Measurements from ENCODE around the gene PLA2G2E. TPM values are rescaled to one million over a fixed set of nuclear protein-coding genes. Genes with fewer than 3 reads are reported as not detected.

PLA2G2E gene
- not detected in 2 replicates for total RNA-seq

GRCh38 chr1:19923137-19923952 lies at the start of gene PLA2G2E:
TSS of gene PLA2G2E (minus strand) at chr1:19923617. CDS start at chr1:19923559, 58 bp downstream.

DNA sequence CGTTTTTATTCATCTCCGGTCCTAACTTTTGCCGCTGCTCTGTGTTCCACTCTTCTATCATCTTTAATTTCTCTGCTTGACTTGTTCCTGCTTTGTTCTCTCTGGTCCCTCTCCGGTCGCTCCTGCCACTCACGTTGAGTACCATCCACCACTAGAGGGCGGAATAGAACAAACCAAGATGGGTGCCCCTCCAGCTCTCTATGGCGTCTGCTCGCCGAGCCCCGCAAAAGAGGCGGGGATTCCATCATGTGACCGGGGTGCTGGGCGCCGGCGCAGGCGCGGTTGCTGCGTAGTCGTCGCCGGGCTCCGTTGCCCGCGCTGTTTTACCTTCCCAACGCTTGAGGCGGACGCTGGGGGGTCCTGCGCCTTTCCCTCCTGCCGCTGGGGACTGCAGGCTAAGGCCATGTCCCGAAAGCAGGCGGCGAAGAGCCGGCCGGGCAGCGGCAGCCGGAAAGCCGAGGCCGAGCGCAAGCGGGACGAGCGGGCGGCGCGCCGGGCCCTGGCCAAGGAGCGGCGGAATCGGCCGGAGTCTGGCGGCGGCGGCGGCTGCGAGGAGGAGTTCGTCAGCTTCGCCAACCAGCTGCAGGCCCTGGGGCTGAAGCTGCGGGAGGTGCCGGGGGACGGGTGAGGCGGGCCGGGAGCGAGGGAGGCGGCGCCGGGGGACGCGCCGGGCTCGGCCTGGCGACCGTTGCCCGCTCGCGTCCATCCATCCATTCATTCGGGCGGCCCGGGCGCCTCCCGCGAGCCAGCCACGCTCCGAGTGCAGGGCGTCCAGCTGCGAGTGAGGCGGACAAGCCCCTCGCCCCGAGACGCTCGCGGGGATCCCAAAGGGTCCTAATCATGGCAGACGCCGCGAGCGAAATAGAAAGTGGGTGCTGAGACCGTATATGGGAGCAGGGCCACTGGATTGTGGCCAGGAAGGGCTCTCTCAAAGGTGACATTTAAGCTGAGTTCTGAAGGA lies 41.0 kb downstream of the PLA2G2E start, which contains the start of gene OTUD3:
OTUD3 (plus strand) TSS at position 285 of the 961 bp plus-strand sequence; CDS start at position 404, 119 bp downstream.

Other genes with a start within 250 kb of the PLA2G2E start
- gene TMCO4, start 123.7 kb downstream of the PLA2G2E start, total RNA-seq: 5.2 and 10.9 TPM in 2 replicates
- not detected in 2 replicates for gene RNF186, start 108.3 kb downstream of the PLA2G2E start, total RNA-seq
- 1.8 and 2.1 TPM in 2 replicates for gene OTUD3, start 41.2 kb downstream of the PLA2G2E start, total RNA-seq
- gene PLA2G2A, start 56.0 kb upstream of the PLA2G2E start, total RNA-seq: not detected in 2 replicates
- gene PLA2G5, start 146.6 kb upstream of the PLA2G2E start, total RNA-seq: not detected in 2 replicates
- not detected in 2 replicates for gene PLA2G2D, start 195.9 kb upstream of the PLA2G2E start, total RNA-seq
- gene PLA2G2F, start 215.7 kb upstream of the PLA2G2E start, total RNA-seq: not detected in 2 replicates